Gastrocnemius medialis (tissue), 4 donors: ENCODE results near the gene NDUFS8. TPM values are rescaled to one million over a fixed set of nuclear protein-coding genes. Genes with fewer than 3 reads are reported as not detected.

Source experiments
- ATAC-seq, 2 donors: fragments of 150-250 bp; one replicate each; pipeline ENCODE4 v1.9.1; 2016
- DNase-seq, 2 donors: peaks; one replicate each; pipeline ENCODE4 v3.0.0-alpha.2; 2019
- H3K27ac ChIP-seq, 4 donors: fragments of 200-600 bp; sonication (generic); 1 replicate in 1 of 4; 2 replicates in 3 of 4; pipeline ENCODE4 v1.5.1; 2016 to 2018; ENCODE audit warnings: mild to moderate bottlenecking in 2 of 4, moderate library complexity in 1 of 4
- H3K27me3 ChIP-seq, 3 donors: fragments of 200-600 bp; sonication (generic) in 2 of 3; 1 replicate in 1 of 3; 2 replicates in 2 of 3; pipeline versions ENCODE4 v1.5.1 to v1.6.0; 2016 to 2019; ENCODE audit warnings: mild to moderate bottlenecking in 1 of 3, moderate library complexity in 1 of 3
- H3K36me3 ChIP-seq, 2 donors: fragments of 200-600 bp; sonication (generic) in 1 of 2; one replicate each; pipeline ENCODE4 v1.5.1; 2017 to 2018
- H3K4me1 ChIP-seq, 2 donors: fragments of 200-600 bp; sonication (generic) in 1 of 2; one replicate each; pipeline ENCODE4 v1.5.1; 2016 to 2017; ENCODE audit warnings: mild to moderate bottlenecking in 2 of 2
- H3K4me3 ChIP-seq, 4 donors: fragments of 200-600 bp; sonication (generic) in 3 of 4; 1 replicate in 1 of 4; 2 replicates in 3 of 4; pipeline ENCODE4 v1.5.1; 2016 to 2019; ENCODE audit warnings: mild to moderate bottlenecking in 2 of 4
- H3K9me3 ChIP-seq, 3 donors: fragments of 200-600 bp; sonication (generic) in 2 of 3; 1 replicate in 1 of 3; 2 replicates in 2 of 3; pipeline ENCODE4 v1.5.1; 2016 to 2019
- CTCF ChIP-seq, 5 experiments: fragments of 450-650 bp in 3 of 5; fragments of 200-600 bp in 2 of 5; sonication (generic) in 2 of 5; IDR thresholded peaks in 4 of 5; conservative IDR thresholded peaks in 1 of 5; 1 replicate in 4 of 5; 2 replicates in 1 of 5; pipeline ENCODE4 v1.5.1; 2016 to 2019; ENCODE audit warnings: antibody characterized with exemption in 5 of 5, mild to moderate bottlenecking in 3 of 5, moderate library complexity in 3 of 5
- POLR2A ChIP-seq, 2 donors: fragments of 450-650 bp; IDR thresholded peaks; one replicate each; pipeline ENCODE4 v1.6.1; 2017; ENCODE audit warnings: antibody characterized with exemption in 2 of 2, mild to moderate bottlenecking in 2 of 2, moderate library complexity in 2 of 2
- in situ Hi-C, 4 donors: fragments of 200-750 bp; cut with MboI; loops; one replicate each; pipeline versions ENCODE4 v1.15.0 to v1.8.0; 2017; ENCODE audit warnings: low sequenced_read_pairs in 4 of 4
- intact Hi-C: fragments of 100-400 bp; cut with DNase I; formaldehyde crosslinking; loops from one replicate; pipeline ENCODE4 v1.15.1; 2023; ENCODE audit warnings: low total_unique reads
- total RNA-seq, 4 donors: library from RNA; depleted of rRNA; stranded (reverse); fragments of >200 nt; gene quantifications; one replicate each; pipeline versions ENCODE4 v1.1.0 to v1.2.3, GENCODE V29; 2016

Gene NDUFS8
- total RNA-seq, 4 donors from 2014 or later, result 242 to 432 (median 307) TPM

DNA sequence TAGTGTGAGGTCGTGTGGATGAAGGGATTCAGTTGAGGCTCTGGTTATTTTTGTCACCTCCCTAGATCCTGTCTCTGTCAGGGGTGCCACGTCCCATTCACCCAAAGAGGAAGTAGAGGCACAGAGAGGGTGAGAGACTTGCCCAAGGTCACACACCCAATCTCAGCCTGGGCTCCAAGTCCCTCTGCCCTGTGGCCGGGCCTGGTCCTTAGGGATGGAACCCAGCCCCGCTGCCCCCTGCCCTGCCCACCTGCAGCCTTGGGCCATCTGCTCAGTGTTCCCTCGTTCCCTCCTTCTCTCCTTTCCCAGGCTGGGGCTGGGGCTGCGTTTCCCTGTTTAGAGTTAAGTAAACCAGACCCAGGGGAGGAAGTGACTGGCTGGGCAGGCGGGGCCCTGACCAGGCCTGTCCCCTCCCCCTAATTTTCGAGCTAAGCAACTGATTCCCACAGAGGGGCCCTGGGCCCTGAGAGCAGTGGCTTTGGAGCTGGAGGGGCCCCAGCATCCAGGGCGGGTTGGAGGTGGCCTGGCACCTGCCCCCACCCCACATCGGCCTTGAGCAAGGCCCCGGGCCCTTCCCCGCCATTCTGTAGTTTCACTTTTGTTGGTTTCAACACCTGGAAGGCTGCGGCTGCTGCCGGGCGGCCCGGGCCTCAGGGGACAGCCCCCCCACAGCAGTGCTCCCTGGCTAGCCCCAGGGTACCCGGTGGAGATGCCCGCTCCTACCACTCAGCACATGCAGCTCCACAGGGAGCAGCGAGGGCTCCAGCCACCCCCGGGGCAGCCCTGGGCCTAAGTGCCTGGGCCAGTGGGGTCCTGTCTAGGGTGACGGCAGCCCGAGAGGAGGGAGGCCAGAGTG lies 9.8 kb downstream of the NDUFS8 start:
- Histone ChIP-seq H3K27ac (peak overlapping the region; percentile 74 to 88 (median 76)), H3K27me3 (no peaks in the 10 kb centered on the region), H3K4me1 (peaks cover 14 to 28% of the 10 kb centered on the region in 2 donors), H3K9me3 (no peaks in the 10 kb centered on the region), H3K36me3 (no peaks in the 10 kb centered on the region), H3K4me3 (peak overlapping the region; percentile 62 to 69 (median 65))
- peak in 1 of 2 donors; percentile 41 for TF ChIP-seq POLR2A (IDR thresholded peaks at IDR 0.05)
- TF ChIP-seq CTCF (IDR thresholded peaks at IDR 0.05 in 4 of 5, conservative IDR thresholded peaks at IDR 0.05 in 1 of 5), result no peak
- DNase-seq (peak in 1 of 2 donors; percentile 54), ATAC-seq (peak; percentile 27 to 31)
- intact Hi-C loops (no loop called here), in situ Hi-C loops (no loop called here)

GRCh38 chr11:68040957-68041591 lies 10.6 kb downstream of the NDUFS8 start:
- TF ChIP-seq CTCF (IDR thresholded peaks at IDR 0.05 in 4 of 5, conservative IDR thresholded peaks at IDR 0.05 in 1 of 5), result no peak
- no peak for TF ChIP-seq POLR2A (IDR thresholded peaks at IDR 0.05)
- peak overlapping the region; percentile 62 to 69 (median 65) for H3K4me3 ChIP-seq
- in situ Hi-C loops (no loop called here), intact Hi-C loops (no loop called here)
- no peaks in the 10 kb centered on the region for H3K9me3 ChIP-seq
- H3K4me1 ChIP-seq, result peaks cover 14 to 28% of the 10 kb centered on the region in 2 donors
- H3K36me3 ChIP-seq, result no peaks in the 10 kb centered on the region
- DNase-seq (no peak), ATAC-seq (no peak)
- H3K27ac ChIP-seq, result peak overlapping the region; percentile 74 to 88 (median 76)
- H3K27me3 ChIP-seq, result no peaks in the 10 kb centered on the region

GRCh38 chr11:68041617-68042218 lies 11.2 kb downstream of the NDUFS8 start:
- H3K4me3 ChIP-seq, result no peak overlapping the region
- H3K27me3 ChIP-seq, result no peaks in the 10 kb centered on the region
- in situ Hi-C loops (no loop called here), intact Hi-C loops (no loop called here)
- H3K4me1 ChIP-seq, result peaks cover 14 to 28% of the 10 kb centered on the region in 2 donors
- H3K36me3 ChIP-seq, result no peaks in the 10 kb centered on the region
- ATAC-seq, result no peak
- H3K9me3 ChIP-seq, result no peaks in the 10 kb centered on the region
- no peak for DNase-seq
- H3K27ac ChIP-seq, result peak overlapping the region in 1 of 4 donors; percentile 74
- TF ChIP-seq POLR2A (IDR thresholded peaks at IDR 0.05) (no peak), CTCF (IDR thresholded peaks at IDR 0.05 in 4 of 5, conservative IDR thresholded peaks at IDR 0.05 in 1 of 5) (no peak)

- Histone ChIP-seq H3K36me3 (no peaks in the 10 kb centered on the region), H3K4me3 (no peak overlapping the region), H3K9me3 (no peaks in the 10 kb centered on the region), H3K27me3 (no peaks in the 10 kb centered on the region), H3K27ac (no peak overlapping the region), H3K4me1 (peaks cover 9 to 22% of the 10 kb centered on the region in 2 donors)
- TF ChIP-seq POLR2A (IDR thresholded peaks at IDR 0.05) (no peak), CTCF (IDR thresholded peaks at IDR 0.05 in 4 of 5, conservative IDR thresholded peaks at IDR 0.05 in 1 of 5) (no peak)
- DNase-seq (no peak), ATAC-seq (no peak)
- in situ Hi-C loops (no loop called here), intact Hi-C loops (no loop called here)
Measured at GRCh38 chr11:68042219-68043028, 11.9 kb downstream of the NDUFS8 start.
